ENCODE measurements around the gene PPP1R1B.

PPP1R1B gene

DNA sequence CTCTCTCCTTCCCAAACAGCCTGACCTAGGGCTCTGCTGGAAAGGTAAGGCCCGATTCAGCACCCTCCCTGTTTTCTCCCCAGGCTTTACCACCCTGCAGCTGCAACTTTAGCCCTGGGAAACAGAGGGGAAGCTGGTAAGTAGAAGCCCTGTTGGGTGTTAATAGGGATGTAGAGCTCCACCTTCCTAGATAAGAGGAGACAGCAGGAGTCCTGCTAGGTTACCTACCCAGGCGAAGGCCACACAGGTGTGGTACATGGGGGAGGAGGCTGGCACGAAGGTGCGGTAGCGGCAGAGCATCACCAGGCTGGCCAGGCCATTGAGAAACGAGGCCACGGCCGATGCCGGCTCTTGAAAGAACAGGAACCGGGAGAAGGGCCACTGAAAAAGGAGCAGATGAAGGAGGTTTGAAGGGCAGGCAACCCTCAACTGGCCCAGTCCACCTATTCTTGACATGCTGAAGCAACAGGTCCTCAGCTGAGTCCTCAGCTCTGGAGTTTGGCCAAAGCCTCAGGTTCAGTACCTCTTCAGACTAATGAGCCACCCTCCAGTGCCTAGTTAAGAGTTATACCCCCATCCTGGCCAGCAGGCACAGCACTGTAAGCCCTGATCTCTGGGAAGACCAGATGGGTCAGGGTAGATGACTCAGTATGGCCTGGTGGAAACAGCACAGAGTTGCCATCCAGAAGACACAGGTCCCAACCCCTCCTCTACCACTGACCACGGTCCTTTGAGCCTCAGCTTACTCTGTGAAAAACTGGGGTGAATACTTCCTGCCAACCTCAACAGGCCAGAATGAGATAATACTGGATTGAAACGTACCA, 57.8 kb downstream of the PPP1R1B start:
- no peak for DNase-seq (ENCODE audit: low spot score)
